Erythroblast (primary cell): ENCODE data around the gene SLC35D3.
"Not testable (repeated sequence)": the region's sequence is repeated elsewhere in the genome, so short reads cannot be mapped to it uniquely, and the experiment has no call there.

ENCODE experiments used
- DNase-seq, 2 experiments: peaks; one replicate each; lab custom pipeline; 2025; lab: John Stamatoyannopoulos, UW
- GATA1 ChIP-seq: IDR thresholded peaks from 2 replicates; pipeline ENCODE4 v1.6.1; 2011; ENCODE audit warnings: low read depth, mild to moderate bottlenecking, control low read depth, low read length, moderate library complexity
- POLR2A ChIP-seq: IDR thresholded peaks from 2 replicates; pipeline ENCODE4 v1.6.1; 2011; ENCODE audit warnings: mild to moderate bottlenecking, low read length

The SLC35D3 gene

GRCh38 chr6:136901212-136901784 is 20.8 kb upstream of the SLC35D3 start:
- TF ChIP-seq GATA1 (no peak), POLR2A (no peak)
- peak; percentile 70 to 74 for DNase-seq

- DNase-seq = not testable (repeated sequence)
Observed at GRCh38 chr6:136904477-136904876, 17.6 kb upstream of the SLC35D3 start.

- TF ChIP-seq GATA1 = no peak
- no peak for TF ChIP-seq POLR2A
- DNase-seq = no peak
Observed at GRCh38 chr6:136914947-136915346, 7.2 kb upstream of the SLC35D3 start.

DNA sequence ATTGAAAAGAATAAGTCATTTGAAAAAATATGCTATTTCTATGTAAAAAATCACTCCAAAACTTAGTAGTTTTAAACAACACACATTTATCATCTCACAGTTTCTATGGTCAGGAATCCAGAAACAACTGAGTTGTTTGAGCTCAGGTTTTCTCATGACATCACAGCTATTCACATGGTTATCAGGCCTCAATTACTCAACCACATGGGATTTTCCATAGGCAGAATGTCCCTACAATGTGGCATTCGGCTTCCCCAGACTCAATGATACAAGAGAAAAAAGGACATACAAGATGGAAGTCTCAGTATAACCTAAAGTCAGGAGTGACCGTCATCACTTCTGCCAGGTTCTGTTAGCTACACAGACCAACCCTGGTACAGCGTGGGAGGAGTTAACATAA is 3.4 kb upstream of the SLC35D3 start:
- no peak for DNase-seq
- TF ChIP-seq POLR2A (no peak), GATA1 (no peak)

DNA sequence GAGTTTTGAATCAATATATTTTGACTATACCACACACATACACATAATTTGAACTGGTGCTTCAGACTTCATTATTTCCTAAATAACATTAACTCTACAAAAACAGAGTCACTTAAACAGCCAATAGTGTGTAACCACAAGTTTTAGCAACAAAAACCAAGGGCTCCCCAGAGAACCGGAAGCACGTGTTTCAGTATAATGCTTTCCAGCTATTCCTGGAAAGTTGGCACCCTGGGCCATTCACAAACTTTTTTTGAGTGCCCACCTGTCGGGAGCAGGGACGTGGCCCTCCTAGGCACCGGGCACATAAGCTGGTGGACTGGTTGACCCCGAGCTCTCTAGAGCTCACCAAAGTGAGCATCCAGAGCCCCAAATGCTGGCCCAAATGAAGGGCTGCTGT is 1.9 kb upstream of the SLC35D3 start:
- TF ChIP-seq POLR2A = no peak
- no peak for TF ChIP-seq GATA1
- no peak for DNase-seq

DNA sequence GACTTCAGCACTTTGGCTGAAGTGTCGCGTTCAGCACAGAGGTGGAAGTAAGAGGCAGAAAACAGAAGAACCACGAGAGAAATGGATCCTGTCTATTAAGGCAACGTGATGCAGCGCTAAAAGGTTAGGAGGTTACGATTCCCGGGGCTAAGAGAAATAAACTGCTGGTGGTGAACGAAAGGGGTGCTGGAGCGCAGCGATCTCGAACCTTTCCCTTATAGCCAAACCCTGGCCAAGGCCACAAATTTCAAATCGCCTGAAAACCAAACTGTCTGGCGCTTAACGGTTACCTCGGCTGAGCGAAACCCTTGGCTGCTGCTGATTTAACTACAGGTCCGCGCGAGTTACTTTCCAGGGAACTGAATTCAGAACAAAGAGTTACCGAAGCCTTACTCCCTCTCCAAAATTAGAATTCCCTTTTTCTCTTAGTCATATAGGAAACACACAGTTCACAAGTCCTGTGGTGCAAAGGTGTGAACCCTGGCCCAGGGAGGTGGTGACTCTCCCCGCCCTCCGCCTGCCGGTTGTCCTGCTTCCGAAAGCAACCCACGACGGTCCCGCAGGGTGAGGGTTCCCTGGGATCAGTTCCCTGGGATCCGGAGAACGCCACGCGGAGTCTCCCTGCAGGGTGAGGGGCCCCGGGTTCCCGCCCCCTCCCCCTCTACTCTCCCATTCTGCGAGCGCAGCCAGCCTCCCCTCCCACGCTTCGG is 1.3 kb upstream of the SLC35D3 start:
- TF ChIP-seq GATA1 (no peak), POLR2A (no peak)
- peak; percentile 27 to 31 for DNase-seq

GRCh38 chr6:136921381-136921935 is 643 bp upstream of the SLC35D3 start:
- DNase-seq = peak; percentile 11 to 27
- TF ChIP-seq GATA1 = no peak
- no peak for TF ChIP-seq POLR2A

DNA sequence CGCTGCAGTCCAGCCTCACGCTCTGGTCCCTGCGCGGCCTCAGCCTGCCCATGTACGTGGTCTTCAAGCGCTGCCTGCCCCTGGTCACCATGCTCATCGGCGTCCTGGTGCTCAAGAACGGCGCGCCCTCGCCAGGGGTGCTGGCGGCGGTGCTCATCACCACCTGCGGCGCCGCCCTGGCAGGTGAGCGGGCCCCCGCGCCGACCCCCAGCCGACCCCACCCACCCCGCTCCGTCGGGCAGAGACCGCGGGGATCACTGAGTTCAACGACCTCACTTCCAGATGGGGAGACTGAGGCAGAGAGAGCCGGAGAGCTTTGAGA is 545 bp downstream of the SLC35D3 start:
- DNase-seq = no peak
- TF ChIP-seq POLR2A (no peak), GATA1 (no peak)

GRCh38 chr6:136923116-136923953 is 1.2 kb downstream of the SLC35D3 start:
- DNase-seq = peak; percentile 22 to 31
- TF ChIP-seq GATA1 (no peak), POLR2A (no peak)

- TF ChIP-seq POLR2A (no peak), GATA1 (no peak)
- no peak for DNase-seq
Observed at GRCh38 chr6:136923954-136924673, 2.0 kb downstream of the SLC35D3 start.

GRCh38 chr6:136926383-136926782 is 4.3 kb downstream of the SLC35D3 start:
- TF ChIP-seq GATA1 = no peak
- TF ChIP-seq POLR2A = no peak
- DNase-seq = no peak

DNA sequence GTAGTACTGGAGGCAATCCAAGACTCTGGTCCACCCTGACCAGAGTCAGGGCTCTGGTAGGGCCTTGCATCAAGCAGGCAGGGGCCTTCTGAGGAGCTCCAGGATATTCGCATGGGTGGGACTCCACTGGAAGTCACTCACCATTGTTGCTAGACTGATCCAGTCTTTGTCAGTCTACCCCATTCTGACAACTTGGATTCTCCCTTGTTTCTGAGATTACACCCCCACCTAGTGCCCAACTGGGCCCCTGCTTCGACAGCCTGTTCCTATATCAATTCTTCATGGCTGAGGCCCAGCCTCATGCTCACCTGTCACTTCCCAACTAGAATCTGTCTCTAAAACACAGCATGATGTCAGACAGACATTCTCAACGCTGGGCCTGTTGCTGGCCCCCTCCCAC is 5.2 kb downstream of the SLC35D3 start:
- peak; percentile 44 to 54 for DNase-seq
- TF ChIP-seq GATA1 (no peak), POLR2A (no peak)

DNA sequence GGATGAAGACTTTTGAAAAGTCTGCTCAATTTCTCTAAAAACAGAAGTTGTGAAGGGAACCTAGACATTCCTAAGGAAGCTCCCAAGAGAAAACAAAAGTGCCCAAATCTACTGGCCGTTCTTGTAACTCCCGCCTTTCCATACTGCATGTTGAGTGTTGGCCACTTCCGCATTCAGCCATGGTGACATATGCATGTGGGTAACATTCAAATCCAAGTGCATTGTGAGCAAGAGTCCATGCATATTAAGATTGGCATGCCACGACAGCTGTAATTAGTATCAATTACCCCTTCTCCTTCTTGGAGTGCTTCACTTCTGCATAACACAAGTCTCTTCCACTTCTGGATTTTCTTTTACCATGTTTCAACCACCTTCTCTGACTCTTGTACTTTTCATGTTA is 8.4 kb downstream of the SLC35D3 start:
- no peak for DNase-seq
- TF ChIP-seq POLR2A (no peak), GATA1 (no peak)

- TF ChIP-seq POLR2A (no peak), GATA1 (no peak)
- no peak for DNase-seq
Observed at GRCh38 chr6:136932599-136932998, 10.5 kb downstream of the SLC35D3 start.
